Activated gamma-delta T cell treated with anti-CD3 and anti-CD28 coated beads, Interleukin-2, amount 50 U/mL, for 16 hours (primary cell): ENCODE measurements around the gene SHKBP1.
"Not testable (repeated sequence)": the region's sequence is repeated elsewhere in the genome, so short reads cannot be mapped to it uniquely, and the experiment has no call there.

Experiments used
- DNase-seq: peaks from one replicate; pipeline ENCODE4 v3.0.0-alpha.2; 2020; ENCODE audit warnings: low read depth

Gene SHKBP1

GRCh38 chr19:40555978-40556689, 20.5 kb upstream of the SHKBP1 start:
- no peak for DNase-seq

- DNase-seq = no peak
These were observed 19.6 kb upstream of the SHKBP1 start for GRCh38 chr19:40556953-40557530.

DNA sequence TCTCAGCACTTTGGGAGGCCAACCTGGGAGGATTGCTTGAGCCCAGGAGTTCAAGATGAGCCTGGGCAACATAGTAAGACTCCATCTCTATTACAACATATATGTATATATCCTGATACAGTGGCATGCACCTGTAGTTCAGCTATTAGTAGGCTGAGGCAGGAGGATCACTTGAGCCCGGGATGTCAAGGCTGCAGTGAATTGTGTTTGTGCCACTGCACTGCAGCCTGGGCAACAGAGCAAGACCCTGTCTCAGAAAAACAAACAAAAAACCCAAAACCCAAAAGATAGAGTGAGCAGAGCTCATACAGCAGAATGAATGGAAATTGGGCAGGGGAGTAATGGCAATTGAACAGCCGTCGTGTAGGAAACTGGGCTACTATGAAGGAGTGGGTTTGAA, 17.3 kb upstream of the SHKBP1 start:
- DNase-seq = no peak

- no peak for DNase-seq
These were observed 16.6 kb upstream of the SHKBP1 start for GRCh38 chr19:40560092-40560507.

DNA sequence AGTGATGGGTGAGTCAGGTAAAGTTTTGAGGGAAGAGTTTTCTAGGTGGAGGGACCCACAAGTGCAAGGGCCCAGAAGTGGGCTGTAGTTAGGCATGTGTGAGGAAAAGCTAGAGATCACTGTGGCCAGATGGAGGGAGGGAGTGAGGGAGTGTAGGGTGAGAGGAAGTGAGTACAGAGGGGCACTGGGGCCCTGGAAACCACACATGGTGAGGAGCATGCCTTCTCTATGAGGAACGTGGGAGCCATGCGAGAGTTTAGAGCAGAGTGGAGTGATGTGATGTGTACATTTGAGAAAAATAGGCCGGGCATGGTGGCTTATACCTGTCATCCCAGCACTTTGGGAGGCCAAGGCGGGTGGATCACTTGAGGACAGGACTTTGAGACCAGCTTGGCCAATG, 14.7 kb upstream of the SHKBP1 start:
- no peak for DNase-seq

DNA sequence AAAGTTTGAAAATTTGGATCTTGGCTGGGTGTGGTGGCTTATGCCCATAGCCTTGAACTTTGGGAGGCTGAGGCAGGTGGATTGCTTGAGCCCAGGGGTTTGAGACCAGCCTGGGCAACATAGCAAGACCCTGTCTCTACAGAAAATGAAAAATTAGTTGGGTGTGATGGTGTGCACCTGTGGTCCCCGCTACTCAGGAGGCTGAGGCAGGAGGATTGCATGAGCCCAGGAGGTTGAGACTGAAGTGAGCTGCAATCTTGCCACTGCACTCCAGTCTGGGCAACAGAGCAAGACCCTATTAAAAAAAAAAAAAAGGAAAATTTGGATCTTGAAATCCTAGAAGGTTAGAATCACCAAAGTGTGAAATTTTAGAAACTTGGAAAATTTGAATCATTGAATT, 12.1 kb upstream of the SHKBP1 start:
- not testable (repeated sequence) for DNase-seq

DNA sequence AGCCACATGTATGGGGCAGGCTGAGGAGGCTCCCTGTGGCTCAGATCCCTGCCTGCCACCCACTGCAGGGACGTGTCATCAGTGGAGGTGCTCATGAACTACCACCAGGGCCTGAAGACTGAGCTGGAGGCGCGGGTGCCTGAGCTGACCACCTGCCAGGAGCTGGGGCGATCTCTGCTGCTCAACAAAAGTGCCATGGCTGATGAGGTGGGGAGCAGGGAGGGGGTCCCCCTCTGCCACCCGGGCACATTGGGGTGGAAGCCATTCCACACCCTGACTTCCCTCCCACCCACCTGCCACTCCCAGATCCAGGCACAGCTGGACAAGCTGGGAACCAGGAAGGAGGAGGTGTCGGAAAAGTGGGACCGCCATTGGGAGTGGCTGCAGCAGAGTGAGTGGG, 11.3 kb upstream of the SHKBP1 start:
- DNase-seq = no peak

DNA sequence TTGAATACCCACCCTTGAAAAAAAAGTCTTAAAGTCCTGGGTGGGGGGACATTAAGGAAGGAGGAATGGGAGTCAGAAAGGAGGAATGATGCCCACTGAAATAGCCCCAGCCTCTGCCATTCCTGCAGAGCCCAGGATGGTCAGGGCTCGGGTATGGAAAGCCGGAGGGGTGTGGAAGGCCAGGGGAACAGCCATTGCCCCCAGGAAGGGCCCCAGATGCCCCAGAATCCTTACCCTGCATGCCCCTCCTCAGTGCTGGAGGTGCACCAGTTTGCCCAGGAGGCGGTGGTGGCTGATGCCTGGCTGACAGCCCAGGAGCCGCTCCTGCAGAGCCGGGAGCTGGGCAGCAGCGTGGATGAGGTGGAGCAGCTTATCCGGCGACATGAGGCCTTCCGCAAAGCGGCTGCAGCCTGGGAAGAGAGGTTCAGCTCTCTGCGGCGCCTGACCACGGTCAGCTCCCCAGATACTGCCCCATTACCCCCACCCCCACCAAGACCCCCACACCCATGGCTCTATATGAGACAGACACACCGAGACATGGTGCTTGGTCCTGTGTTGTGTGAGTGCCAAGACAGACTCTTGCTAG, 10.7 kb upstream of the SHKBP1 start:
- DNase-seq = no peak

- no peak for DNase-seq
These were observed 9.5 kb upstream of the SHKBP1 start for GRCh38 chr19:40567040-40567749.

GRCh38 chr19:40567750-40568494, 8.8 kb upstream of the SHKBP1 start:
- DNase-seq = no peak

- peak; percentile 82 for DNase-seq
These were observed 6.2 kb upstream of the SHKBP1 start for GRCh38 chr19:40570313-40571004.

DNA sequence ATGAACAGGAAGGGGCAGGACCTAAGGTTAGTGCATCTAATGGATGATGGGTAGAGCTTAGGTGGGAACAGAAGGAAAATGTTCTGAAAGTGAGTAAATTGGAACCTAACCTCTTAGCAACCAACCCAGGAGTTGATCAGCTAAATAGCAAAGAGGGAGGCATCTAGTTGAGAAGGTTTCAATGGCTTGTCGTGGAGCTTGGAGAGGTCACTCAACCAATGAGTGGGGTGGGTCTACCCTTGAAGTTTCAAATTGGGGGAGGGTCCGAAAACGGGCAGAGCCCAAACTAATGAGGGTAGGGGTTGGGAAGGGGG, 5.7 kb upstream of the SHKBP1 start:
- DNase-seq = no peak

DNA sequence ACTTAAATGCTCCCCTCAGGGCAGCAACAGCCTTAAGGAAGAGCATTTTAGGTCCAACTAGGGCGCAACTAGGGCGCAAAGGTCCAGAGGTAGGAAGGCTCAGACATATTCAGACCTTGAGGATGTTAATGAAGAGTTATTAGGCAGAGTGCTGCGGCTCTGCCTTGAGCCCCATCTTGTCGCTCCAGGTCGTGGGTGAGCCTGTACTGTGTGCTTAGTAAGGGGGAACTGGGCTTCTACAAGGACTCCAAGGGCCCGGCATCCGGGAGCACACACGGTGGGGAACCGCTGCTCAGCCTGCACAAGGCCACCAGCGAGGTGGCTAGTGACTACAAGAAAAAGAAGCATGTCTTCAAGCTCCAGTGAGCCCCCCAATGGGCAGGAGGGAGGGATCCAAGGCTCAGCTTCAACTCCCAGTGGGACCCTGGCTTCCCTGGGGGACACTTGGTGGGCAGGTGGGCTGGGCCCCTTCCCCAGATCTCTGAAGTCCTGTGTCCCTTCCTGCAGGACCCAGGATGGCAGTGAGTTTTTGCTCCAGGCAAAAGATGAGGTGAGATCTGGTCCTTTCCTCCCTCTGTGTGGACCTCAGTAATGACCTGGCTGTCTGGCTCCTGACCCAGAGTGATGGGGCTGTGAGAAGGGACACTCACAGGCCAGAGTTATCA, 4.7 kb upstream of the SHKBP1 start:
- no peak for DNase-seq

DNA sequence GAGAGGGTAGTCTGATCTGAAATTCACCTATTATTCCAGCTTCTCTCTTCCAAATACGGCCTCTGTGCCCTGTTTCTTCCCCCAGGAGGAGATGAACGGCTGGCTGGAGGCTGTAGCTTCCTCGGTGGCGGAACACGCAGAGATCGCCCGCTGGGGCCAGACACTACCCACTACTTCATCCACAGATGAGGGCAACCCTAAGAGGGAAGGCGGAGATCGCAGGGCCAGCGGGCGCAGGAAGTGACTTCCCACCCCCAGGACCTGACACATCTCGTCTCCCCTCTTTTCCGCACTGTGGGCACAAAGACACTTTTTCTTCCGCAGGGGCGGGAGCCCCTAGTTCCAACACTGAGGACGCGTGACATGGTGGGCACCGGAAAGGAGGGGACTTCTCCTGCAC, 1.3 kb upstream of the SHKBP1 start:
- no peak for DNase-seq

DNA sequence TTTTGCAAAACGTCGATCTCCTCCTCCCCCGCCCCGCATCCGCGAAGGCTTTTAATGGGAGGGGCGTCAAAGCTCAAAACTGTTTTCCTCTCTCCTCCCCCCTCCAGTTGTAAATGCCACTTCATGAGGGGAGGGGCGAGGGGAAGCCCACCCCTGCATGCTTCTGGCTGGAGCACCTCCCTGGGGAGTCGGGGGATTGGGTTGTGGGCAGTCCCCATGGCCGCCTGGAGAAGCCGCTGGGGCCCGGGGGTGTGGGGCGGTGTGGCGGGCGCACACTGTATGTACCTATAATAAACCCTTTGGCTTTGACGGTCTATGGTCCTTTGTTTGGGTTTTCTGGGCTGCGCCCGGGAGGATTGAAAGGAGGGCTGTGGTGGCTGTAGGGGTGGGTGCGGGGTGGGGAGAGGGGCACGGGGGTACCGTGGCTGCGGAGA, 505 bp upstream of the SHKBP1 start:
- DNase-seq = no peak

DNA sequence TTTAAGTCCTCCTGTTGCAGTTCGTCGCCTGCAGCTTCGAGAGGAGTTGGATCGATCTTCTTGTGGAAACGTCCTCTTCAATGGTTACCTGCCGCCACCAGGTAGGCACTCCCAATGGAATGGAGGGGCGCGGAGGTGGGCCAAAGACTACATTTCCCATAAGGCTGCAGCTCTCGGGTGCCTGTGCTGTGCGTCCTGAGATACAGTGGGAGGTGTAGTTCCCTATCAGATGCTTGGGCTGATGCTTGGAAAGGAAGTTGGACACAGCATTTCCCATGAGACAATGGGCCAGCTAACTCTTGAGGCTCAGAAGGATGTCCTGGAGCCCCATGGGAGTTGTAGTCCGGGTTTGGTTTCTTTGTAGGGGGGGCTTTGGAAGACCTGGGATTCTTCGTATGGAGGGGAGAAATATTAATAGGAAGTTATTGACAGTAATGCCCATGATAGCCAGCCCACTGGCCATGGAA, 1.8 kb downstream of the SHKBP1 start:
- DNase-seq = no peak

DNA sequence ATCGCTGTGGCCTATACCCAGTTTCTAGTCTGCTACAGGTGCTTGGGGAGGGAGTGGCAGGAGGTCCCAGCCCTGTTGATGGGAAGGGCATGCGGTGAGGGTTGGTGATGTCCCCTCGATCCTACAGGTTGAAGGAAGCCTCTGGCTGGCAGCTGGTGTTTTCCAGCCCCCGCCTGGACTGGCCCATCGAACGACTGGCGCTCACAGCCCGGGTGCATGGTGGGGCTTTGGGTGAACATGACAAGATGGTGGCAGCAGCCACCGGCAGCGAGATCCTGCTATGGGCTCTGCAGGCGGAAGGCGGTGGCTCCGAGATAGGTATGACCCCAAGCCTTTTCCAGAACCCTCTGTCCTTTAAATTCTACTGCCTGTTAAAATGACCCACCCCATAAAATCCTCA, 3.9 kb downstream of the SHKBP1 start:
- DNase-seq = no peak

- DNase-seq = no peak
These were observed 4.9 kb downstream of the SHKBP1 start for GRCh38 chr19:40581531-40581930.

DNA sequence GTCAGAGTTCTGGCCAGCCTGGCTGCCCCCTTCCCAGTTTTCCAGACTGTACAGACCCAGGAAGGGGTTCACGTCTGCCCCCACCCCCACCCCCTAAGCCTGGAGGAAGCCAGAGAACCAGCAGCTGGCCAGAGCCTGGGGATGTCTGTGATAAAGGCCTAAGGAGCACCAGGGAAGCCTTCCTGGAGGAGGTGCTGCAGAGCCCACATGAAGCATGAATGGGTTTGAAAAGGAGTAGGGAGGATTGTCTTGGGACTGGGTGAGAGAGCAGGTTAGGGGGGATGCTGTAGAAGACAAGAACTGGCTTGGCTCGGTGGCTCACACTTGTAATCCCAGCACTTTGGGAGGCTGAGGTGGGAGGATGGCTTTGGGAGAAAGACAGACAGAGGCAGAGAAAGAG, 5.8 kb downstream of the SHKBP1 start:
- DNase-seq = no peak

DNA sequence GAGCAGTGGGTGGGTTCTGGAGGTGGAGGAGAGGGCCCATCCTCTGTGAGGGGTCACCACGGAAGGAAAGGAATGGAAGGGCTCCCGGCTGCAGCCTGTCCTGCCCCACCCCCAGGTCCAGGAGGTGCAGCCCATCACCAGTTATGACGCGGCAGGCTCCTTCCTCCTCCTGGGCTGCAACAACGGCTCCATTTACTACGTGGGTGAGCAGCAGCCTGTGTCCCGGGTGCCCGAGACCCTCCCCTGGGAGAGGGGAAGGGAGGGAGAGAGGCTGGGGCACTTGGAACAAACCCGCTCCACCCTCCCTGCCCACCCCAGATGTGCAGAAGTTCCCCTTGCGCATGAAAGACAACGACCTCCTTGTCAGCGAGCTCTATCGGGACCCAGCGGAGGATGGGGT, 6.6 kb downstream of the SHKBP1 start:
- DNase-seq = no peak

GRCh38 chr19:40584007-40584406, 7.3 kb downstream of the SHKBP1 start:
- no peak for DNase-seq
